H1 (cell line): ENCODE measurements around the gene PIGU. TPM values are rescaled to one million over a fixed set of nuclear protein-coding genes. Genes with fewer than 3 reads are reported as not detected.

Experiments used
- CTCF ChIA-PET: fragments of 300-600 bp; sonication (Branson Sonifier 250); formaldehyde crosslinking; loops from one replicate; lab custom pipeline; 2021; ENCODE audit not compliant: partially characterized antibody; lab: Charles Lee
- POLR2A ChIA-PET: fragments of 300-600 bp; sonication (Branson Sonifier 250); formaldehyde crosslinking; loops from one replicate; lab custom pipeline; 2021; ENCODE audit warnings: inconsistent platforms; ENCODE audit not compliant: partially characterized antibody; lab: Charles Lee
- DNase-seq, 2 experiments: peaks; one replicate each; pipeline versions ENCODE4 v3.0.0 to v3.0.0-alpha.2; 2010 to 2022; ENCODE audit warnings: low spot score in 2 of 2, low read depth in 1 of 2, mixed read lengths in 1 of 2
- FAIRE-seq: peaks from 2 replicates; lab custom pipeline; 2011; peaks lifted over from hg19 to GRCh38; lab: Jason Lieb, UNC
- H2AFZ ChIP-seq: 2 replicates; pipeline ENCODE4 v1.8.1; 2012; ENCODE audit warnings: low read length, inconsistent platforms
- H2AK5ac ChIP-seq: 2 replicates; pipeline ENCODE4 v1.6.1; 2013; ENCODE audit warnings: low read depth, low read length
- H2BK120ac ChIP-seq: replicated peaks from 2 replicates; pipeline ENCODE3; 2013; ENCODE audit warnings: low read depth, low read length, inconsistent platforms
- H2BK12ac ChIP-seq: 2 replicates; pipeline ENCODE4 v1.6.1; 2013; ENCODE audit warnings: low read depth, low read length
- H2BK15ac ChIP-seq: 2 replicates; pipeline ENCODE4 v1.6.1; 2013; ENCODE audit warnings: low read length
- H2BK20ac ChIP-seq: 2 replicates; pipeline ENCODE4 v1.6.1; 2013; ENCODE audit warnings: low read length
- H2BK5ac ChIP-seq: 2 replicates; pipeline ENCODE4 v1.6.1; 2013; ENCODE audit warnings: low read depth, low read length
- H3K14ac ChIP-seq: 2 replicates; pipeline ENCODE4 v1.6.1; 2013; ENCODE audit warnings: inconsistent platforms; ENCODE audit not compliant: insufficient read length
- H3K18ac ChIP-seq: 2 replicates; pipeline ENCODE4 v1.6.1; 2013; ENCODE audit warnings: low read length; ENCODE audit errors: extremely low read depth
- H3K23ac ChIP-seq: 2 replicates; pipeline ENCODE4 v1.6.1; 2013; ENCODE audit warnings: inconsistent platforms; ENCODE audit not compliant: insufficient read length
- H3K23me2 ChIP-seq: 2 replicates; pipeline ENCODE4 v1.6.1; 2013; ENCODE audit warnings: low read depth, low read length
- H3K27ac ChIP-seq: 2 replicates; pipeline ENCODE4 v1.6.1; 2011; ENCODE audit warnings: low read depth, low read length, inconsistent platforms
- H3K27me3 ChIP-seq, 4 experiments: replicated peaks in 1 of 4; 1 replicate in 1 of 4; 2 replicates in 3 of 4; pipeline versions ENCODE4 v1.6.1 to v1.8.1; 2011 to 2013; ENCODE audit warnings: low read length in 3 of 4, mild to moderate bottlenecking in 3 of 4, inconsistent platforms in 2 of 4, mixed read lengths in 2 of 4, moderate library complexity in 1 of 4; ENCODE audit not compliant: control insufficient read depth in 3 of 4, insufficient read depth in 3 of 4; ENCODE audit errors: extremely low read depth in 1 of 4
- H3K36me3 ChIP-seq, 4 experiments: 2 replicates each; pipeline versions ENCODE4 v1.6.1 to v1.8.1; 2011 to 2013; ENCODE audit warnings: mild to moderate bottlenecking in 4 of 4, low read length in 3 of 4, moderate library complexity in 2 of 4, control low read depth in 1 of 4, inconsistent platforms in 1 of 4; ENCODE audit not compliant: insufficient read depth in 4 of 4, control insufficient read depth in 2 of 4
- H3K4ac ChIP-seq: replicated peaks from 2 replicates; pipeline ENCODE3; 2013; ENCODE audit warnings: low read length, low read depth, mixed read lengths, inconsistent platforms; ENCODE audit not compliant: insufficient read length
- H3K4me1 ChIP-seq, 4 experiments: replicated peaks in 1 of 4; 1 replicate in 1 of 4; 2 replicates in 3 of 4; pipeline versions ENCODE4 v1.6.1 to v1.8.1; 2011 to 2013; ENCODE audit warnings: low read length in 3 of 4, inconsistent platforms in 2 of 4, mixed read lengths in 1 of 4; ENCODE audit not compliant: insufficient read depth in 4 of 4, control insufficient read depth in 3 of 4
- H3K4me2 ChIP-seq, 2 experiments: 2 replicates each; pipeline versions ENCODE4 v1.6.1 to v1.8.1; 2011 to 2013; ENCODE audit warnings: low read depth in 2 of 2, low read length in 2 of 2, control low read depth in 1 of 2, inconsistent platforms in 1 of 2, mild to moderate bottlenecking in 1 of 2; ENCODE audit not compliant: insufficient read depth in 1 of 2
- H3K4me3 ChIP-seq, 4 experiments: fragments of 200-600, 300-600 bp in 1 of 4; sonication (generic), shearing (Covaris generic), sonication (Bioruptor Twin) in 1 of 4; 2 replicates each; pipeline versions ENCODE4 v1.5.1 to v1.8.1; 2011 to 2016; ENCODE audit warnings: low read length in 4 of 4, low read depth in 3 of 4, control low read depth in 2 of 4, inconsistent platforms in 2 of 4, mild to moderate bottlenecking in 2 of 4, mixed read lengths in 1 of 4, moderate library complexity in 1 of 4; ENCODE audit not compliant: insufficient read depth in 2 of 4; ENCODE audit errors: extremely low read depth in 1 of 4
- H3K56ac ChIP-seq: replicated peaks from 2 replicates; pipeline ENCODE3; 2013; ENCODE audit warnings: low read depth, mild to moderate bottlenecking, mixed read lengths, low read length, inconsistent platforms; ENCODE audit not compliant: insufficient read length
- H3K79me1 ChIP-seq: 2 replicates; pipeline ENCODE4 v1.6.1; 2013; ENCODE audit warnings: low read depth, low read length, control low read depth
- H3K79me2 ChIP-seq, 2 experiments: 2 replicates each; pipeline versions ENCODE4 v1.6.1 to v1.8.1; 2012 to 2013; ENCODE audit warnings: low read length in 2 of 2, mild to moderate bottlenecking in 2 of 2, inconsistent platforms in 1 of 2; ENCODE audit not compliant: insufficient read depth in 2 of 2, control insufficient read depth in 1 of 2
- H3K9ac ChIP-seq, 4 experiments: replicated peaks in 1 of 4; 1 replicate in 1 of 4; 2 replicates in 3 of 4; pipeline versions ENCODE4 v1.6.1 to v1.8.1; 2011 to 2013; ENCODE audit warnings: low read depth in 3 of 4, low read length in 3 of 4, control low read depth in 2 of 4, mild to moderate bottlenecking in 2 of 4, moderate library complexity in 2 of 4, inconsistent platforms in 1 of 4; ENCODE audit errors: extremely low read depth in 1 of 4
- H3K9me3 ChIP-seq, 2 experiments: 2 replicates each; pipeline versions ENCODE4 v1.6.1 to v1.8.1; 2012 to 2013; ENCODE audit warnings: mild to moderate bottlenecking in 2 of 2, moderate library complexity in 2 of 2, control low read depth in 1 of 2, inconsistent platforms in 1 of 2, low read depth in 1 of 2, low read length in 1 of 2, mixed read lengths in 1 of 2; ENCODE audit not compliant: insufficient read depth in 2 of 2
- H4K20me1 ChIP-seq, 2 experiments: replicated peaks in 1 of 2; 2 replicates each; pipeline versions ENCODE3 to v1.8.1; 2011 to 2013; ENCODE audit warnings: inconsistent platforms in 2 of 2, low read length in 2 of 2, mild to moderate bottlenecking in 1 of 2; ENCODE audit not compliant: insufficient read depth in 2 of 2, control insufficient read depth in 1 of 2
- H4K5ac ChIP-seq: 2 replicates; pipeline ENCODE4 v1.6.1; 2013; ENCODE audit warnings: low read length, low read depth, mixed read lengths, inconsistent platforms; ENCODE audit not compliant: insufficient read length
- H4K8ac ChIP-seq: 2 replicates; pipeline ENCODE4 v1.8.0; 2013; ENCODE audit warnings: mild to moderate bottlenecking, moderate library complexity, low read length, inconsistent platforms; ENCODE audit not compliant: insufficient read depth; ENCODE audit errors: extremely low read depth
- H4K91ac ChIP-seq: replicated peaks from 2 replicates; pipeline ENCODE3; 2013; ENCODE audit warnings: low read length, mixed read lengths, inconsistent platforms; ENCODE audit not compliant: insufficient read length
- BRCA1 ChIP-seq: IDR thresholded peaks from 2 replicates; pipeline ENCODE4 v1.6.1; 2012; ENCODE audit warnings: low read depth, low read length, improper control_type of control experiment
- CBX8 ChIP-seq: fragments of 300-800, 300-1000 bp; sonication (generic); IDR thresholded peaks from 2 replicates; pipeline ENCODE4 v1.7.1; 2016; ENCODE audit warnings: low read depth, low read length, borderline replicate concordance
- CEBPB ChIP-seq: IDR thresholded peaks from 2 replicates; pipeline ENCODE4 v1.6.1; 2012; ENCODE audit warnings: low read depth, low read length
- CREB1 ChIP-seq: IDR thresholded peaks from 2 replicates; pipeline ENCODE4 v1.6.1; 2012; ENCODE audit warnings: inconsistent platforms
- E2F6 ChIP-seq: IDR thresholded peaks from 2 replicates; pipeline ENCODE4 v1.6.1; 2012; ENCODE audit warnings: inconsistent platforms
- HDAC2 ChIP-seq, 2 experiments: fragments of 300-600 bp in 1 of 2; sonication (generic) in 1 of 2; IDR thresholded peaks; 2 replicates each; pipeline ENCODE4 v1.6.1; 2011 to 2012; ENCODE audit warnings: low read depth in 2 of 2, low read length in 2 of 2, mild to moderate bottlenecking in 2 of 2, moderate library complexity in 2 of 2, borderline replicate concordance in 1 of 2, inconsistent platforms in 1 of 2
- JUND ChIP-seq: IDR thresholded peaks from 2 replicates; pipeline ENCODE4 v1.6.1; 2011; ENCODE audit warnings: mild to moderate bottlenecking, improper control_type of control experiment, low read length
- KDM4A ChIP-seq: IDR thresholded peaks from one replicate; pipeline ENCODE4 v1.7.1; 2012; ENCODE audit warnings: low read depth, mild to moderate bottlenecking, moderate library complexity, low read length, inconsistent platforms; ENCODE audit not compliant: severe bottlenecking
- RNF2 ChIP-seq: fragments of 200-900, 300-1000 bp; sonication (generic); IDR thresholded peaks from 2 replicates; pipeline ENCODE4 v1.7.1; 2016; ENCODE audit warnings: borderline replicate concordance, low read depth, mild to moderate bottlenecking, antibody characterized with exemption, low read length; ENCODE audit not compliant: poor library complexity, severe bottlenecking; ENCODE audit errors: missing control alignments
- SUZ12 ChIP-seq: fragments of 200-600 bp; sonication (generic); IDR thresholded peaks from 2 replicates; pipeline ENCODE4 v1.6.1; 2012; ENCODE audit warnings: mild to moderate bottlenecking, inconsistent platforms, low read length, moderate library complexity, mixed read lengths
- TCF12 ChIP-seq: IDR thresholded peaks from 2 replicates; pipeline ENCODE4 v1.6.1; 2011; ENCODE audit warnings: low read depth, mild to moderate bottlenecking, low read length
- ZNF274 ChIP-seq: IDR thresholded peaks from 2 replicates; pipeline ENCODE4 v1.7.0; 2012; ENCODE audit warnings: low read length, borderline replicate concordance; ENCODE audit errors: extremely low read depth
- WGBS, 2 experiments: shearing (Covaris generic) in 1 of 2; methylation state at CpG; one replicate each; pipeline versions ENCODE4 v1.1.6 to v1.1.7; 2013 to 2015; ENCODE audit warnings: low lambda C conversion rate in 2 of 2, mixed read lengths in 2 of 2, inconsistent platforms in 1 of 2, low coverage in 1 of 2, missing lambda C conversion rate in 1 of 2; ENCODE audit not compliant: insufficient replicate concordance in 2 of 2, insufficient coverage in 1 of 2, insufficient read length in 1 of 2; ENCODE audit errors: extremely low coverage in 1 of 2, missing lambda C conversion rate in 1 of 2; 5-methylcytosine and 5-hydroxymethylcytosine counted together
- polyA plus RNA-seq, 7 experiments: library from polyadenylated mRNA; depleted of rRNA in 3 of 7; stranded (reverse) in 5 of 7; unstranded in 2 of 7; fragments of >200 nt in 5 of 7; fragments of 200-250 nt in 2 of 7; gene quantifications; 1 replicate in 5 of 7; 2 replicates in 1 of 7; 4 replicates in 1 of 7; pipeline versions ENCODE4 v1.2.1 to v1.2.3, GENCODE V29; 2011 to 2013; ENCODE audit warnings: missing spikeins in 2 of 7, mixed read lengths in 2 of 7
- total RNA-seq: library from RNA; stranded (reverse); fragmentation: NEBNext Ultra II Directional; extraction: Animal tissue kit (Norgen Biotek cat#: 25700); gene quantifications from 2 replicates; pipeline ENCODE4 v1.2.1, GENCODE V29; 2021

Gene PIGU
- total and polyA plus RNA-seq, 2 of the 8 experiments (the other 6 are each of a cell fraction or from before 2014, with no cell fraction given), result 28.3 to 117 TPM

- no peak overlapping the region for H3K9ac ChIP-seq
- no peak overlapping the region for H4K8ac ChIP-seq
- no peak overlapping the region for H3K4ac ChIP-seq
- H3K9me3 ChIP-seq, result no peaks in the 10 kb centered on the region
- H3K23ac ChIP-seq, result no peak overlapping the region
- H3K23me2 ChIP-seq, result no peaks in the 10 kb centered on the region; the same call in 1 of the 2 replicates
- WGBS, 2 experiments, result 86% methylated on average over 8 of the region's 8 CpGs; no CpG with 5 or more reads in 1 of the 2 experiments
- no peak overlapping the region for H2BK20ac ChIP-seq
- H4K5ac ChIP-seq, result no peak overlapping the region
- no peak overlapping the region for H2BK12ac ChIP-seq
- ChIA-PET POLR2A (no interaction called here), CTCF (interaction anchor here (0.7 kb wide), 1 partner anchor 67 kb away, joined by 3 read pairs; no protein-coding TSS in a partner anchor)
- no peak for DNase-seq
- no peak overlapping the region for H3K56ac ChIP-seq
- no peak overlapping the region for H2BK5ac ChIP-seq
- H3K18ac ChIP-seq, result no peak overlapping the region
- no peak overlapping the region for H2BK120ac ChIP-seq
- H3K79me1 ChIP-seq, result peaks cover 3% of the 10 kb centered on the region; the same call in 1 of the 2 replicates
- H3K4me1 ChIP-seq, result no peaks in the 10 kb centered on the region
- no peak overlapping the region for H2AFZ ChIP-seq
- H3K79me2 ChIP-seq, result no peaks in the 10 kb centered on the region
- FAIRE-seq, result no peak
- H4K20me1 ChIP-seq, result peaks cover 0 to 1% of the 10 kb centered on the region in 2 experiments
- no peak overlapping the region for H4K91ac ChIP-seq
- H3K4me3 ChIP-seq, result no peak overlapping the region
- H3K4me2 ChIP-seq, result no peak overlapping the region
- H3K27me3 ChIP-seq, result no peaks in the 10 kb centered on the region
- no peaks in the 10 kb centered on the region for H3K36me3 ChIP-seq
- no peak overlapping the region for H2AK5ac ChIP-seq
- H3K27ac ChIP-seq, result no peak overlapping the region
- H2BK15ac ChIP-seq, result no peak overlapping the region
- no peak overlapping the region for H3K14ac ChIP-seq
- TF ChIP-seq HDAC2 (IDR thresholded peaks at IDR 0.05; ENCODE audit: borderline replicate concordance in 1 of 2, low read depth in 2 of 2, low read length in 2 of 2) (no peak), JUND (no peak), CEBPB (no peak), BRCA1 (no peak), CREB1 (no peak), KDM4A (no peak), SUZ12 (no peak), RNF2 (no peak), CBX8 (no peak), ZNF274 (no peak), E2F6 (no peak), TCF12 (no peak)
Measured at GRCh38 chr20:34604980-34605788, 71.7 kb downstream of the PIGU start.
